Measurements from ENCODE around the gene UBXN10.

DNA sequence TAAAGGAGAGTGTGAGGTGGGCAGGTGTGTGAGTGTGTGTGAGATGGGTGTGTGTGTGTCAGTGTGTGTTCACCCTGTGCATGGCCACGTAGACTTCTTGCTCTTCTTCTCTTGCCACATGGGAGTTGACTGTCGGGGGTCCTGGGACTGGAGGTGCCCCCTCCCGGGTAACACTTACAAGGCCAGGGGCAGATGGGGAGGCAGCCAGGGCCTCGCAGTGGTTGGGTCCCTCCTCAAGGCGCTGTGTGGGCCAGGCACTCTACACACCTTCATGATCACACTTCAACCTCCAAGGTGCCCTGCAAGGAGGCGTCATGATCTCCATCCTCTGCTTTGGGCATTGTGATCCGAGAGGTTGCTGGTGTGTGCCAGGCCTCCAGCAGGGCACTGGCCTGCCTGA, 44.4 kb upstream of the UBXN10 start:
- TF ChIP-seq, protein P1, sequence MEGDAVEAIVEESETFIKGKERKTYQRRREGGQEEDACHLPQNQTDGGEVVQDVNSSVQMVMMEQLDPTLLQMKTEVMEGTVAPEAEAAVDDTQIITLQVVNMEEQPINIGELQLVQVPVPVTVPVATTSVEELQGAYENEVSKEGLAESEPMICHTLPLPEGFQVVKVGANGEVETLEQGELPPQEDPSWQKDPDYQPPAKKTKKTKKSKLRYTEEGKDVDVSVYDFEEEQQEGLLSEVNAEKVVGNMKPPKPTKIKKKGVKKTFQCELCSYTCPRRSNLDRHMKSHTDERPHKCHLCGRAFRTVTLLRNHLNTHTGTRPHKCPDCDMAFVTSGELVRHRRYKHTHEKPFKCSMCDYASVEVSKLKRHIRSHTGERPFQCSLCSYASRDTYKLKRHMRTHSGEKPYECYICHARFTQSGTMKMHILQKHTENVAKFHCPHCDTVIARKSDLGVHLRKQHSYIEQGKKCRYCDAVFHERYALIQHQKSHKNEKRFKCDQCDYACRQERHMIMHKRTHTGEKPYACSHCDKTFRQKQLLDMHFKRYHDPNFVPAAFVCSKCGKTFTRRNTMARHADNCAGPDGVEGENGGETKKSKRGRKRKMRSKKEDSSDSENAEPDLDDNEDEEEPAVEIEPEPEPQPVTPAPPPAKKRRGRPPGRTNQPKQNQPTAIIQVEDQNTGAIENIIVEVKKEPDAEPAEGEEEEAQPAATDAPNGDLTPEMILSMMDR (IDR thresholded peaks at IDR 0.05): no peak
- TF ChIP-seq POLR2A (IDR thresholded peaks at IDR 0.05): no peak
